Thoracic aorta (tissue), 2 donors: ENCODE measurements around the gene FYB1. TPM values are rescaled to one million over a fixed set of nuclear protein-coding genes. Genes with fewer than 3 reads are reported as not detected.

Experiments used
- ATAC-seq: fragments of 150-250 bp; one replicate; pipeline ENCODE4 v1.8.0; 2017; ENCODE audit warnings: low read depth; ENCODE audit not compliant: insufficient number of reproducible peaks, low FRiP score
- DNase-seq: peaks from one replicate; pipeline ENCODE4 v3.0.0-alpha.2; 2020; ENCODE audit warnings: low spot score
- H3K27ac ChIP-seq, 2 donors: fragments of 200-600 bp; sonication (generic); 1 replicate in 1 of 2; 2 replicates in 1 of 2; pipeline ENCODE4 v1.5.1; 2016; ENCODE audit warnings: mild to moderate bottlenecking in 2 of 2, moderate library complexity in 2 of 2
- H3K27me3 ChIP-seq: fragments of 200-600 bp; sonication (generic); replicated peaks from 2 replicates; pipeline ENCODE4 v1.6.0; 2016; ENCODE audit warnings: mild to moderate bottlenecking; ENCODE audit not compliant: insufficient read depth
- H3K36me3 ChIP-seq: fragments of 200-600 bp; sonication (generic); one replicate; pipeline ENCODE4 v1.5.1; 2016
- H3K4me1 ChIP-seq, 2 donors: fragments of 200-600 bp; sonication (generic); 1 replicate in 1 of 2; 2 replicates in 1 of 2; pipeline versions ENCODE4 v1.5.1 to v1.6.0; 2016; ENCODE audit warnings: low read depth in 2 of 2, mild to moderate bottlenecking in 1 of 2; ENCODE audit not compliant: control insufficient read depth in 1 of 2
- H3K4me3 ChIP-seq: fragments of 200-600 bp; sonication (generic); 2 replicates; pipeline ENCODE4 v1.5.1; 2016; ENCODE audit warnings: mild to moderate bottlenecking
- H3K9me3 ChIP-seq: fragments of 200-600 bp; sonication (generic); 2 replicates; pipeline ENCODE4 v1.5.1; 2016
- total RNA-seq, 2 donors: library from RNA; depleted of rRNA; stranded (reverse); fragments of >200 nt; gene quantifications; one replicate each; pipeline versions ENCODE4 v1.1.0 to v1.2.3, GENCODE V29; 2016
- TF ChIP-seq, protein P1 (sequence below): fragments of 200-600 bp; sonication (generic); IDR thresholded peaks from one replicate; pipeline ENCODE4 v1.5.1; 2019; ENCODE audit warnings: antibody characterized with exemption

Gene FYB1
- total RNA-seq, 2 donors from 2014 or later, result 12.9 to 29.8 TPM

DNA sequence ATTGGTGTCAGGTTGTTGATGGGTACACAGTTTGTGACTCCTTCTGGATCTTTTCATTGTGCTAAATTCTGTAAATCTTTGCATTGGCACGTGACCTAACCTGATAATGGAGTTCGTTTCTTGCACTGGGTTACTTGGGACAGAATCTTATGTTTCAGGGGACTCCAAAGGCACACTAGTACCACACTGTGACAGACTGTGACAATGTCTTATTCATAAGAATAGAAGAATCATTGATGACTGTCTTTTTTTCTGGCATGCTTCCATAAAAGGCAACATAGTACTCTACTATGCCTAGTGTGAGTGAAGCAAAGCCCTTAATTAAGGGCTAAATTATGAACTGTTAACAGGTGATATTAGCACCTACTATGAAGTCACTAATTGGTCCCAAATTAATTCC, 109.8 kb downstream of the FYB1 start:
- no peaks in the 10 kb centered on the region for H3K9me3 ChIP-seq
- no peaks in the 10 kb centered on the region for H3K36me3 ChIP-seq
- H3K4me3 ChIP-seq, result no peak overlapping the region
- DNase-seq, result no peak
- TF ChIP-seq, protein P1, sequence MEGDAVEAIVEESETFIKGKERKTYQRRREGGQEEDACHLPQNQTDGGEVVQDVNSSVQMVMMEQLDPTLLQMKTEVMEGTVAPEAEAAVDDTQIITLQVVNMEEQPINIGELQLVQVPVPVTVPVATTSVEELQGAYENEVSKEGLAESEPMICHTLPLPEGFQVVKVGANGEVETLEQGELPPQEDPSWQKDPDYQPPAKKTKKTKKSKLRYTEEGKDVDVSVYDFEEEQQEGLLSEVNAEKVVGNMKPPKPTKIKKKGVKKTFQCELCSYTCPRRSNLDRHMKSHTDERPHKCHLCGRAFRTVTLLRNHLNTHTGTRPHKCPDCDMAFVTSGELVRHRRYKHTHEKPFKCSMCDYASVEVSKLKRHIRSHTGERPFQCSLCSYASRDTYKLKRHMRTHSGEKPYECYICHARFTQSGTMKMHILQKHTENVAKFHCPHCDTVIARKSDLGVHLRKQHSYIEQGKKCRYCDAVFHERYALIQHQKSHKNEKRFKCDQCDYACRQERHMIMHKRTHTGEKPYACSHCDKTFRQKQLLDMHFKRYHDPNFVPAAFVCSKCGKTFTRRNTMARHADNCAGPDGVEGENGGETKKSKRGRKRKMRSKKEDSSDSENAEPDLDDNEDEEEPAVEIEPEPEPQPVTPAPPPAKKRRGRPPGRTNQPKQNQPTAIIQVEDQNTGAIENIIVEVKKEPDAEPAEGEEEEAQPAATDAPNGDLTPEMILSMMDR, result no peak
- H3K27me3 ChIP-seq, result no peaks in the 10 kb centered on the region
- no peak for ATAC-seq
- H3K27ac ChIP-seq, result no peak overlapping the region
- peaks cover 0 to 14% of the 10 kb centered on the region in 2 donors for H3K4me1 ChIP-seq

DNA sequence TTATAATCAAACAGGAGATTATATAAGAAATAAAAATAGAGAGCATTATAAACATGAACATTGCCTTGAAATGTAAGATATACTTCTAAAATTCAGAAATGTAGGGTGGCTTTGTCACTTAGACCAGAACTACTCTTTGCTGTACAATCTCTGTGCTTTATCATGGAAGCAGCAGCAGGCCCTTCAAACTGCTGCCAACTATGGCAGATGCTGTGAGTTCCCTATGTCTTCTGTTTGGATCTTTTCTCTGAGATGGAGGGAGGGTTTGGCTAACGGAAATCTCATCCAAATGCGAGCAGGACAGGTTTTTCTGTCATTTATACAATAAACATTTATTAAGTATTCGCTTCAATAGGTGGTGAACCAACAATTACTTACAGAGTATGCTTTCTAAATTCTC, 110.4 kb downstream of the FYB1 start:
- DNase-seq (no peak), ATAC-seq (no peak)
- H3K4me1 ChIP-seq, result peaks cover 0 to 14% of the 10 kb centered on the region in 2 donors
- TF ChIP-seq, protein P1, result no peak
- no peaks in the 10 kb centered on the region for H3K27me3 ChIP-seq
- no peaks in the 10 kb centered on the region for H3K36me3 ChIP-seq
- no peak overlapping the region for H3K27ac ChIP-seq
- no peaks in the 10 kb centered on the region for H3K9me3 ChIP-seq
- H3K4me3 ChIP-seq, result no peak overlapping the region

DNA sequence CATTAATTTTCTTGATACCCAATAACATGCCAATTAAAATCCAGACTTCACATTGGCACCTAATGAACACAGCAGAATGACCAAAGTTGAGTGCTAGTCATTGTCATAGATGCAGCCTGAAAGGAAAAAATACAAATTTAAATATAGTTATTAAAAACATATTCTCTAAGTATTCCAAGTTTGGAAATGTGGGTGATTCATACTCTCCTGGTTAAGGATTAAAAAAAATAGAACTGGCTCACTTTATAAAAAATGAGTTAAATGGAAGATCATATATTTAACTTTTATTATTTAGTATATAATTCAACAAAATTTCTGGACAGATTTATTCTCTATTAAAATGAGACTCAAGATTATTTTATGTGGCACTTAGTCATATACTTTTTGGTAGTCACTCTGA, 112.0 kb downstream of the FYB1 start:
- no peaks in the 10 kb centered on the region for H3K9me3 ChIP-seq
- TF ChIP-seq, protein P1, result no peak
- DNase-seq (no peak), ATAC-seq (no peak)
- H3K27me3 ChIP-seq, result no peaks in the 10 kb centered on the region
- peaks cover 0 to 14% of the 10 kb centered on the region in 2 donors for H3K4me1 ChIP-seq
- no peak overlapping the region for H3K27ac ChIP-seq
- no peaks in the 10 kb centered on the region for H3K36me3 ChIP-seq
- no peak overlapping the region for H3K4me3 ChIP-seq

DNA sequence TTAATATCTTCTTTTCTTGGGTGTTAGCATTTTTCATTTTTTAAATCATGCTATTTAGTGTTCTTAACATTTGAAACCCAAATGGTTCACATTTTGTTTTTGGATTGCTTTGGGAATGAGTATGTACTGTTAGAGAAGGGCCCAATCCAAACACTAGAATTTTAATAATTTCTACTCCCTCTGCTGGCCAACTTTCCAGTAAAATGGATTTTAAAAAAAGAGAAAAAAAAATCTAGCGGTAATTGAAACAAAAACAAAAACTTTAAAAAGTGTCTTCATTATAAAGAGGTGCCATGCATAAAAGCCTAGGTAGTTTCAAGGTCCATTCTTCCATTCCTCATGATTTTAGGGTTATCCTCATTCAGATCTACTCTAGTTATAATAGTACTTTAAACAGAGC, 113.0 kb downstream of the FYB1 start:
- DNase-seq (no peak), ATAC-seq (no peak)
- Histone ChIP-seq H3K36me3 (no peaks in the 10 kb centered on the region), H3K27ac (no peak overlapping the region), H3K27me3 (no peaks in the 10 kb centered on the region), H3K4me1 (peaks cover 0 to 11% of the 10 kb centered on the region in 2 donors), H3K9me3 (no peaks in the 10 kb centered on the region), H3K4me3 (no peak overlapping the region)
- TF ChIP-seq, protein P1, result no peak

DNA sequence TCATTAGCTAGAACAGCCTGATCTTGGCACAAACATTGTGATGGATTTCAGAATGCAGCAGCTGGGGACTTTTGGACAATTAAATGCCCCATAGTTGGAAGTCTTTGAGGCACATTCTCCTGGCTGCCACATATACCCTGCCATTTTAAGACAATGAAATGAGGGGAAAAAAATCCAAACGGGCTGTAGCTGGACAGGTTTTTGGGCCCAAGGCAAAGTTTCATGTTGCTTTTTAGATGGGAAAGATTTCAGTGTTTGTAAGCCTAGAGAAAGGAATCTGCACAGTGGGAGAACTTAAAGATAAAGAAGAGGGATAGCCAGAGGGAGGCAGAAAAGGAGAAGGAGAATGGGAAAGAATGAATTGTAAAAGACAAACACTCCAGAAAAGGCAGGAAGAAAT, 115.1 kb downstream of the FYB1 start:
- DNase-seq, result no peak
- H3K4me1 ChIP-seq, result peaks cover 0 to 5% of the 10 kb centered on the region in 2 donors
- H3K9me3 ChIP-seq, result no peaks in the 10 kb centered on the region
- H3K27me3 ChIP-seq, result no peaks in the 10 kb centered on the region
- H3K4me3 ChIP-seq, result no peak overlapping the region
- TF ChIP-seq, protein P1, result no peak
- H3K27ac ChIP-seq, result no peak overlapping the region
- no peaks in the 10 kb centered on the region for H3K36me3 ChIP-seq
- ATAC-seq, result no peak
